GM19452 (cell line): ENCODE results near the gene SAMD4B.
"Not testable (repeated sequence)": the region's sequence is repeated elsewhere in the genome, so short reads cannot be mapped to it uniquely, and the experiment has no call there.

Experiments used
- ATAC-seq: cut with Tn5 transposase; IDR thresholded peaks from one replicate; pipeline ENCODE4 v1.9.1; 2021; ENCODE audit not compliant: unreplicated experiment

Gene SAMD4B

GRCh38 chr19:39333507-39333906 lies 8.7 kb upstream of the SAMD4B start:
- no peak for ATAC-seq

DNA sequence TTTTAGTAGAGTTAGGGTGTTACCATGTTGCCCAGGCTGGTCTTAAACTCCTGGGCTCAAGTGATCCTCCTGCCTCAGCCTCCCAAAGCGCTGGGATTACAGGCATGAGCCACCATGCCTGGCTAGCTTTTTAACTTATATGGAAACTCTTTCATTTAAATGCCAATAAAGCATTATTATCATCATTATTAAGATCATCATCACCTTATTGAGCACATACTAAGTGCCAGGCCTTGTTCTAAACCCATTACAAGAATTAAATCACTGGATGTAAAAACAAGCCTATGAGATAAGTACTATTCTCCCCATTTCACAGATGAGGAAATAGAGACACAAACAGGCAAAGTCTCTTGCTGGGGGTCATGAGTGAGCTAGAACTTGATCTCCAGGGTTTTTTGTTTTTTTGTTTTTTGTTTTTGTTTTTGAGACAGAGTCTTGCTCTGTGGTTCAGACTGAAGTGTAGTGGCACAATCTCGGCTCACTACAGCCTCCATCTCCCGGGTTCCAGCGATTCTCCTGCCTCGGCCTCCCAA lies 7.7 kb upstream of the SAMD4B start:
- no peak for ATAC-seq

DNA sequence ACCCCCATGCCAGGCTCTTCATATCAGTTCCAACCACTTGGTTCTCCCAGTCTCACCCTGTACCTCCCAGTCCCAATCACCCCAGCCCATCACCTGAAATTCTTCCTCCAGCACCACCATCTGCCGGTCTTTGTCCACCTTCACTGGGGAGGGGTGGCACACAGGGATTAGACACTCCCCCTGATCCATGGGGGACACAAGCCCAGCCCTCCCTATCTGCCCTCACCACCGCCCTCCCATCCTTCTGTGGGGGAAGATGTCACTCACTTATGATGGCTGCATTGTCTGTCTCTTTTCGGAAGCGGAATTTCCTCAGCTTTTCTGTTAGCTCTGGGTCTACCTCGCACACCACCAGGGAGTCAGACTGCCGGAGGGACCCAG lies 7.1 kb upstream of the SAMD4B start:
- no peak for ATAC-seq

- ATAC-seq, result no peak
These were observed 5.7 kb upstream of the SAMD4B start for GRCh38 chr19:39336483-39336882.

DNA sequence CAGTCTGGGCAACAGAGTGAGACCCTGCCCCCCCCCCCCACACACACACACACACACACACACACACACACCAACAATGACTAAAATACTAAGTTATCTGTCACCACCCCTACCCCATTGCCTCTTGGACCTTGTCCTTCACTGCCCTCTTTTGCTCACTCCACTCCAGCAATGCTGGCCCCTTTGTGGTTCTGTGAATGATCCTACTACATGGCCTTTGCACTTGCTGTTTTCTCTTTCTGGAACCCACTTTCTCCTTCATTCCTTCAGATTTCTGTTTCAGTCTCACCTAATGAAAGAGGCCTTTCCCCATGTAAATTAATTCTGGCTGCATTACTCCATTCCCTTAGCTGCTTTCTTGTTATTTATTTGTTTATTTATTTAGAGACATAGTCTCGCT lies 2.5 kb upstream of the SAMD4B start:
- ATAC-seq, result no peak

GRCh38 chr19:39340156-39340555 lies 2.1 kb upstream of the SAMD4B start:
- ATAC-seq, result not testable (repeated sequence)

- no peak for ATAC-seq
These were observed 997 bp upstream of the SAMD4B start for GRCh38 chr19:39341129-39341718.

GRCh38 chr19:39342647-39343305 lies 555 bp downstream of the SAMD4B start:
- no peak for ATAC-seq

GRCh38 chr19:39345956-39346355 lies 3.7 kb downstream of the SAMD4B start:
- ATAC-seq, result no peak

- ATAC-seq, result no peak
These were observed 5.3 kb downstream of the SAMD4B start for GRCh38 chr19:39347332-39348164.

- no peak for ATAC-seq
These were observed 7.1 kb downstream of the SAMD4B start for GRCh38 chr19:39349326-39349725.

DNA sequence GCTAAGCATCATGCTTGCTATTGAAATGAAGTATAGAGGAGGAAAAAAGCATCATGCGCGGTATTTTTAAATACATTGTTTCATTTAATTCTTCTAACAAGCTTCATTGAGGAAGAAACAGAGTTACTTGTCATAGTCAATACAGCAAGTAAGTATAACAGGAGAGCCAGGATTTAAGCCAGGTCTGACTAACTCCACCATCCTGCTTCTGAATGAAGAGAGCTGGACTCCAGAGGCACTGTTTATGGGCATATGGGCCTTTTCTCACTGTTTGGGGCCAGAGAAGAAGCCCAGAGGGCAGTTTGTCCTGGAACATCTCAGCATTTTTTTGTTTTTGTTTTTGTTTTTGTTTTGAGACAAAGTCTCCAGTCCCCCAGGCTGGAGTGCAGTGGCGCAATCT lies 7.9 kb downstream of the SAMD4B start:
- no peak for ATAC-seq

DNA sequence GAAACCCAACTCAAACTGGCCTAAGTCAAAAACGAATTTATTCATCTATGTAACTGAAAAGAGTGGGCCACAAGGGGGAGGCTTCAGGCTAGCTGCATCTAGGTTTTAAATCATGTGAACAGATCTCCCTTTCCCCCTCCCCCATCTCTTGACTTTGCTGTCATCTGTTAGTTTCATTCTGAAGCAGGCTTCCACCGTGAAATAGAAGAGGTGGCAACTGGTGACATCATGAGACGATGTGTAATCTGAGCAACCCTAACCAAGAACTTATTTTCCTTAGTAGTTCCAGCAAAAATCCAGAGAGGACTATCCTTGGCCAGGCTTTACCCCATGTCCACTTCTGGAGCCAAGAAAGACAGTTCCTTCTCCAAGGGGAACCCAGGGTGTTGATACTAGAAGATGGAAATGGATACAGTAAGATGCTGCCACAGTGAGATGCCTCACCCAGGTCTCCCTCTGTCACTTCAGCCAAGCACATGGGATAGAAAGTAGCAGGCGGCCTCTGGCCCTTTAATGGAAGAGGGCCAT lies 9.4 kb downstream of the SAMD4B start:
- no peak for ATAC-seq

GRCh38 chr19:39352381-39353255 lies 10.4 kb downstream of the SAMD4B start:
- ATAC-seq, result no peak

GRCh38 chr19:39355253-39355652 lies 13.0 kb downstream of the SAMD4B start:
- ATAC-seq, result no peak

- no peak for ATAC-seq
These were observed 13.9 kb downstream of the SAMD4B start for GRCh38 chr19:39356073-39356472.

GRCh38 chr19:39356647-39357046 lies 14.4 kb downstream of the SAMD4B start:
- no peak for ATAC-seq

- no peak for ATAC-seq
These were observed 16.8 kb downstream of the SAMD4B start for GRCh38 chr19:39359026-39359425.

GRCh38 chr19:39360599-39360998 lies 18.4 kb downstream of the SAMD4B start:
- no peak for ATAC-seq
